ENCODE results near the gene PSPC1.
A peak's percentile ranks its signal among the peaks of the same experiment; 100 is the strongest.
"Not testable (repeated sequence)": the region's sequence is repeated elsewhere in the genome, so short reads cannot be mapped to it uniquely, and the experiment has no call there.

PSPC1 gene

DNA sequence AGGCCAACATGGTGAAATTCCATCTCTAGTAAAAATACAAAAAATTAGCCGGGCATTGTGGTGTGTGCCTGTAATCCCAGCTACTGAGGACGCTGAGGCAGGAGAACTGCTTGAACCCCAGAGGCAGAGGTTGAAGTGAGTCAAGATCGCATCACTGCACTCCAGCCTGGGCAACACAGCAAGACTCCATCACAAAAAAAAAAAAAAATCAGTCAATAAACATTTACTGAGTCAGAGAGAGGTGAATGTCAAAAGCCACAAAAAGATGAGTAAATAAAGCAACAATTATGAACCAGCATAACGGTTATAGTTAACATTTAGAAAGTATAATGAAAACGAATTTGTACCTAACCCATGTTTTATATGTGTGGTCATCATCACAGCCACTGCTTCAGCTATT, 23.1 kb downstream of the PSPC1 start:
- peak; percentile 9 for DNase-seq

- no peak for DNase-seq
Measured at GRCh38 chr13:19742643-19743042, 40.1 kb downstream of the PSPC1 start.

- DNase-seq = no peak
Measured at GRCh38 chr13:19737844-19738557, 44.7 kb downstream of the PSPC1 start.

GRCh38 chr13:19726611-19727010, 56.1 kb downstream of the PSPC1 start:
- DNase-seq = peak; percentile 52

GRCh38 chr13:19725320-19725719, 57.4 kb downstream of the PSPC1 start:
- DNase-seq = no peak

GRCh38 chr13:19720039-19720438, 62.7 kb downstream of the PSPC1 start:
- no peak for DNase-seq

GRCh38 chr13:19713186-19713965, 69.4 kb downstream of the PSPC1 start:
- DNase-seq = peak; percentile 89

GRCh38 chr13:19709782-19710181, 73.0 kb downstream of the PSPC1 start:
- DNase-seq = not testable (repeated sequence)

- not testable (repeated sequence) for DNase-seq
Measured at GRCh38 chr13:19709039-19709438, 73.7 kb downstream of the PSPC1 start.

DNA sequence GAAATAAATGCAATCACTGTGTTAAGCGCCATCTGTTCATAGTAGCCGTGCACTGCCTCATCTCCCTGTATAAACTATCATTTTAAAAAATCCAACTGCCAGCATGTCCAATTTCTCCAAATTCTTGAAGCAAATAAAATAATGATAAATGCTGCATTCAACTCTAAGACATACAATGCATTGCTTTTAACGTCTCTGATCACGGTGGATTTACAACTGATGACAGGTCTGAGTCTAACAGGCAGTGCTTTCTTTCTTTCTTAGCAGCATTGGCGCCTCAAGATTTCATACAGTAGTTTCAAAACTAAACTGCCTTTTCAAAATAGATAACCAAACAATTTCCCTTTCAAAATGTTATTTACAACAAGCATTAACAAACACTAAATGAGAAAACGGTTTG, 78.5 kb downstream of the PSPC1 start:
- not testable (repeated sequence) for DNase-seq

DNA sequence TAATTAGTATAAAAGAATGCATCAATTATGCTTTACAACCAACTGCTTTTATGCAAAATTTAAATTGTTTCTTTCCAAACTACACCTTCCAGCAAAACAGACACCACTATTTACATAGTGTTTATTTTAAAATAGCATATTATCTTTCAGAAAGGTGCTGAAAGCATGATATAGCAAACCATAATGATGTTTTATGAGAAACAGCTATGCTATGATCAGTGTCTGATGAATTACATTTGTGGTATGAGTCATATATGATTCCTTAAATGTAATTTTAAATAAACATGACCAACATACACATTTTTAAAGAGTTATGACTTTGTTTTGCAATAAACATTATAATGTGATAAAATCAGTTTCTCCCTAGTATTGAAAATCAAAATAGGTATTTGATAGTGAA, 81.1 kb downstream of the PSPC1 start:
- peak; percentile 48 for DNase-seq

DNA sequence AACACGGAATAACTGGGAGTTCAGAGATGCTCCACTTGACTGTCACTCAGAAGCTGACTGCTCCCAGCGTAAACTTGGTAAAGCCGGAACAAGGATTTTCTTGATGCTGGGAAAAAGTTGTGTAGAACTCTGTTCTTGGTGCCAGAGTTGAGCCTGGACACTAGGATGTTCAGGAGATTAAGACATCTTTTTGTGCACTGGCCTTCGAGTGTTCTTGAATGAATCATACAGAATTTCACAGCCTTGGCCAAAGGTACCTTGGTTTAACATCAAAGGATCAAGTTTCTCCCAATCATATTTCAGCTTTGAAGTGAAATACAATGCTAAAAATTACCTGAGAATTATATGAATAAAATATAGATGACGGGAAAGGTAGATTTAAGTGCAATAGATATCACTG, 81.8 kb downstream of the PSPC1 start:
- not testable (repeated sequence) for DNase-seq

DNA sequence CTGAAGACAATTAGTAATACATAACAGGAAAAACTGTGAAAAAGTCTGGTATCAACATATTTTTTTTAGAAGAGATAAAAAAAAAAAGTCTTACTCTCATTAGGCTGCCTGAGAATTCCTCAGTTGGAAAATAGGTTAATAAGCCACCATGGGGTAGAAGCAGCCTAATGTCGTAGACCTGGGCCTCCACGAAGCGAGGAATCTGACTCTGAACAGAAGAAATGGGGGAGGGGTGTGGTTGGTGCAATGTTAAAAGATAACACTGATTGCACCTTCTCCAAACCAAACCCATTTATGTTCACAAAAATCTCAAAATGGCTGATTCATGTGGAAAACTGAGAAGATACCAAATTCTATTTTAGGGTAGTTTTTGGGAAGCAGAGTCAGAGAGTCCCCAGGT, 86.9 kb downstream of the PSPC1 start:
- no peak for DNase-seq

GRCh38 chr13:19695428-19695827, 87.3 kb downstream of the PSPC1 start:
- DNase-seq = peak; percentile 51

GRCh38 chr13:19691447-19691846, 91.3 kb downstream of the PSPC1 start:
- DNase-seq = peak; percentile 9

DNA sequence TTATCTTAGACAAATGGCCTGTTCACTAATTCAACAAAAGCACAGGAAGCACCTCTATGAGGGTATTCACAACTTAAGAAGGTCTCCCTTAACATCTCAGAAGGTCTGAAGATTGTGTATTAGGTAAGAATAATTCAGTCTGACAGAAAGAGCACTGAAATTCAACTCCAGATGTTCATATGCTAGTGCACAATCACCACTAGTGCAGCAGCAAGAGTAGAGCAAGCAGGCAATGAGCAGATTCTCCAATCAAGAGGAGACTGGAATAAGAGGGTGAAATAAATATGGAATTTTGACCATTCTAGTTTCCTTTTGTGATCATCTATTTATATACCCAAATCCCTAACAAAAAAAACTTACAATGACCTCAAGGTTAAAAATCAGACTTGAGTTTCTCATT, 97.3 kb downstream of the PSPC1 start:
- no peak for DNase-seq

GRCh38 chr13:19685034-19685433, 97.7 kb downstream of the PSPC1 start:
- no peak for DNase-seq

- no peak for DNase-seq
Measured at GRCh38 chr13:19681517-19681916, 101.2 kb downstream of the PSPC1 start.

DNA sequence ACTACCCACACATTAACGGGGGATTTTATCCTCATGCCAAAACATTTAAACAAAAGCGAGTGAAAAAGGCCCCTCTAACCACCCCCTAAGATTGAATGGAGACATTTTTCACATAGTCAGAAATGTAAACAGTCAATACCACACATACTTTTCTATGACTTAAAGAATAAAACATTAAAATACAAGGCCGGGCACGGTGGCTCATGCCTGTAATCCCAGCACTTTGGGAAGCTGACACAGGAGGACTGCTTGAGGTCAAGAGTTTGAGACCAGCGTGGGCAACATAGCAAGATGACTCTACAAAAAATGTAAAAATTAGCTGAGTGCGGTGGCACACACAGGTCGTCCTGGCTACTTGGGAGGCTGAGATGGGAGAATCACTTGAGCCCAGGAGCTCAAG, 102.0 kb downstream of the PSPC1 start:
- DNase-seq = peak; percentile 71

DNA sequence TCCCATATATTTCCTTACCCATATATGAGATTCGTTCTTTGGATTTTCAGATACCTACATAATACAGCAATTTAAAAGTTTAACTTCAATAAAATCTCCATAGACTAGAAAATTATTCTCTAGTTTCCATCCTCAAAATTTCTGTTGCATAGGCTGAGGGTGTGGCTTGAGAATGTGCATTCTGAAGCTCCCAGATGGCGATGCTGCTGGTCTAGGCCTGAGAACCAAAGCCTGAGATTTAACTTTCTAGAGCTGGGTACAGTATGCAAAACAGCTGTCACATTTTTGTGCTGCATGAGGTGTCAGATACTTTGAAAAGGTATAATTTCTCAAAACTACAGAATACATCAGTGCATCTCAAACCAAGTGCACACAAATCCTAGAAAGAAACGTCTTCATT, 106.6 kb downstream of the PSPC1 start:
- no peak for DNase-seq

- DNase-seq = no peak
Measured at GRCh38 chr13:19674898-19675297, 107.8 kb downstream of the PSPC1 start.

DNA sequence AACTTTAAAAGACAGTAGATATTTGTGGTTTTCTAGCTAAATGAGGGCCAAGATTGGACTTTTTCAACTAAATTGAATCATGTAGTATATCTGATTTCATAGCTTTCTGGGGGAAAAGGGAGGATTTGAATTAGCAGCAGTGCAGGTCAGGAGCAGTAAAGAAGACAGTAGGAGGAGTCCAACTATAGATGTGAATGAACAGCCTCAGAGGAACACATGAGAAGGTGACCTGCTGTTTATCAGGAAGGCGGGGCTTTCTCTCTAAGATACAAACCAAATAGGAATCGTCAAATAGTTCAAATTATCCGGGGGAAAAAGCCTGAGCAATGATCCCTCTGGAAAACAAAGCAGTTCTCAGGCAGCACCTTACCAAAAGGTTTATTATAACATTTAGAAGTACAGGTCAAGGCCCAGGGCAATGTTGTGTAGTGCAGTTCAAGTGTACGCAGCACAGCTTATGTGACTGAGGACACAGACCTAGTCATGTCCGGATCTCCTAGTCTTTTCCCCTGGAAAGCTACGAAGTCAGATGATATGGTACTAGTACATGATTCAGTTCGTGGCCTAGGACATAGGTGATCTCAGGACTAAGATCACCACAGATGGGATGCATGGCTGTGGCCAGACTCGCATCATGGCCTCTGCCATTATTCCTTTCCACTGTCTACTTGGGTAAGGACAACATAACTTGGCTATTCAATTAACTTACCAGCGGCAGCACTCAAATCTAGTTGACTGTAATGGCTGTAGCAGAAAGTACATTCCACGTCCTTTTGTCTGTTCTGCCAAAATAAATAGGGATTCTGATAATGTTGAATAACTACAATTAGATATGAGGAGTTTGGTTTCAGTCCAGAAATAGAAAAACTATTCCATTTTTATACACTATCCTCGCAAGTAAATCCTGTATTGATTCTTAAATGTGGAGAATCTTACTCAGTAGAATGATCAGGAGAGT, 109.0 kb downstream of the PSPC1 start:
- no peak for DNase-seq

DNA sequence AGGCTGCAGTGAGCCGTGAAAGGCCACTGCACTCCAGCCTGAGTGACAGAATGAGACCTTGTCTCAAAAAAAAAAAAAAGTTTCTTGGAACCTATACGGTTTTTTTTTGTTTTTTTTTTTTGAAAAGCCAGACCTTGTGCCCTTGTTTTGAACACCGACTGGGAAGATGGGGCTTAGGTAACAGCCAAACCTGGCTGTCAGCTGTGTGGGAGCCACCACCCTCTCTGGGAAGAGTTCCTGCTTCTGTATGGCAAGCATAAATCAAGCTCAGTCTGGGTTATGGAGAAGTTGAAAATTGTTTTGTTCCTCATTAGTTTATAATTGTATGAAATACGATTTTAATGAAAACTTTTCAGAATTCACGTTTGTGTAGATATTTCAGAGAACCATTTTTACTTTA, 109.8 kb downstream of the PSPC1 start:
- no peak for DNase-seq

Data from fibroblast of skin of back (primary cell).